Measurements from ENCODE around the gene SDR42E2. TPM values are rescaled to one million over a fixed set of nuclear protein-coding genes. Genes with fewer than 3 reads are reported as not detected.

Gene SDR42E2
- under 1 TPM in 1 of 2 experiments, not detected in 1; 0.11 TPM for total RNA-seq
- 0.92 TPM for polyA plus RNA-seq

GRCh38 chr16:22161999-22162655, at the start of gene SDR42E2:
Gene SDR42E2, plus strand, starts transcription at chr16:22162506. Its CDS starts 3,077 bp downstream, at chr16:22165583.
- H3K27ac ChIP-seq (ENCODE audit: low read depth, low read length): no peak within 1 kb of the TSS

GRCh38 chr16:22116095-22116700, 46.1 kb upstream of the SDR42E2 start:
- no peak overlapping the region for H3K4me3 Mint-ChIP-seq

More at GRCh38 chr16:22161999-22162655, at the start of gene SDR42E2:
- no peaks in the 10 kb centered on the region for H3K4me1 ChIP-seq (ENCODE audit: insufficient read depth, low read length)
- H3K27me3 Mint-ChIP-seq: peaks cover 11 to 25% of the 10 kb centered on the region in 2 donors
- H3K4me1 Mint-ChIP-seq: peaks cover 11 to 12% (median 11%) of the 10 kb centered on the region in 3 donors
- no peaks in the 10 kb centered on the region for H3K9me3 ChIP-seq (ENCODE audit: low read length)
- peak within 1 kb of the TSS; percentile 39 for H3K4me3 ChIP-seq (ENCODE audit: low read length)
- peaks cover 0 to 4% (median 0%) of the 10 kb centered on the region in 3 donors for H3K36me3 Mint-ChIP-seq
- peak within 1 kb of the TSS in 2 of 8 donors; percentile 0 to 5 for H3K27ac Mint-ChIP-seq
- no peaks in the 10 kb centered on the region for H3K36me3 ChIP-seq (ENCODE audit: insufficient read depth, low read length)
- H3K27me3 ChIP-seq (ENCODE audit: insufficient read depth, low read length, poor library complexity, severe bottlenecking): peaks cover 13% of the 10 kb centered on the region
- ChIA-PET CTCF (no interaction called here), POLR2A (no interaction called here)
- H3K4me3 Mint-ChIP-seq: peak within 1 kb of the TSS in 6 of 7 donors; percentile 50 to 68 (median 62)
- H3K9me3 Mint-ChIP-seq: no peaks in the 10 kb centered on the region
- DNase-seq: peak; percentile 17 to 56 (median 32)

GRCh38 chr16:22117609-22118008, 44.7 kb upstream of the SDR42E2 start:
- H3K9me3 Mint-ChIP-seq: no peaks in the 10 kb centered on the region
- H3K4me1 ChIP-seq (ENCODE audit: insufficient read depth, low read length): no peaks in the 10 kb centered on the region
- H3K4me1 Mint-ChIP-seq: no peaks in the 10 kb centered on the region
- CTCF ChIA-PET: no interaction called here
- H3K4me3 Mint-ChIP-seq: no peak overlapping the region
- POLR2A ChIA-PET: no interaction called here
- DNase-seq: no peak
- H3K9me3 ChIP-seq (ENCODE audit: low read length): no peaks in the 10 kb centered on the region
- H3K27ac Mint-ChIP-seq: no peak overlapping the region
- peaks cover 0 to 2% of the 10 kb centered on the region in 2 donors for H3K27me3 Mint-ChIP-seq
- no peak overlapping the region for H3K4me3 ChIP-seq (ENCODE audit: low read length)
- H3K27ac ChIP-seq (ENCODE audit: low read depth, low read length): no peak overlapping the region
- H3K36me3 ChIP-seq (ENCODE audit: insufficient read depth, low read length): no peaks in the 10 kb centered on the region
- H3K27me3 ChIP-seq (ENCODE audit: insufficient read depth, low read length, poor library complexity, severe bottlenecking): no peaks in the 10 kb centered on the region
- no peaks in the 10 kb centered on the region for H3K36me3 Mint-ChIP-seq

More at GRCh38 chr16:22116095-22116700, 46.1 kb upstream of the SDR42E2 start:
- Histone ChIP-seq H3K27ac (ENCODE audit: low read depth, low read length) (no peak overlapping the region), H3K4me1 (ENCODE audit: insufficient read depth, low read length) (no peaks in the 10 kb centered on the region), H3K9me3 (ENCODE audit: low read length) (no peaks in the 10 kb centered on the region), H3K4me3 (ENCODE audit: low read length) (no peak overlapping the region), H3K27me3 (ENCODE audit: insufficient read depth, low read length, poor library complexity, severe bottlenecking) (no peaks in the 10 kb centered on the region), H3K36me3 (ENCODE audit: insufficient read depth, low read length) (no peaks in the 10 kb centered on the region)
- H3K9me3 Mint-ChIP-seq: no peaks in the 10 kb centered on the region
- peaks cover 0 to 5% of the 10 kb centered on the region in 2 donors for H3K27me3 Mint-ChIP-seq
- ChIA-PET POLR2A (no interaction called here), CTCF (no interaction called here)
- no peaks in the 10 kb centered on the region for H3K36me3 Mint-ChIP-seq
- H3K4me1 Mint-ChIP-seq: no peaks in the 10 kb centered on the region
- peak overlapping the region in 3 of 8 donors; percentile 16 to 52 (median 44) for H3K27ac Mint-ChIP-seq
- DNase-seq: no peak

- CTCF ChIA-PET: interaction anchor here (1.0 kb wide), 2 partner anchors 14 to 43 kb away, joined by 3 read pairs; no protein-coding TSS in a partner anchor
- H3K4me1 Mint-ChIP-seq: no peaks in the 10 kb centered on the region
Measured at GRCh38 chr16:22120440-22120839, 41.9 kb upstream of the SDR42E2 start.

GRCh38 chr16:22122239-22122638, 40.1 kb upstream of the SDR42E2 start:
- Histone ChIP-seq H3K27ac (ENCODE audit: low read depth, low read length) (no peak overlapping the region), H3K4me1 (ENCODE audit: insufficient read depth, low read length) (no peaks in the 10 kb centered on the region), H3K27me3 (ENCODE audit: insufficient read depth, low read length, poor library complexity, severe bottlenecking) (no peaks in the 10 kb centered on the region), H3K9me3 (ENCODE audit: low read length) (no peaks in the 10 kb centered on the region), H3K36me3 (ENCODE audit: insufficient read depth, low read length) (no peaks in the 10 kb centered on the region), H3K4me3 (ENCODE audit: low read length) (no peak overlapping the region)
- H3K27ac Mint-ChIP-seq: peak overlapping the region in 1 of 8 donors; percentile 34
- no peak overlapping the region for H3K4me3 Mint-ChIP-seq
- ChIA-PET POLR2A (no interaction called here), CTCF (no interaction called here)
- H3K27me3 Mint-ChIP-seq: peaks cover 0 to 5% of the 10 kb centered on the region in 2 donors
- no peaks in the 10 kb centered on the region for H3K36me3 Mint-ChIP-seq
- no peaks in the 10 kb centered on the region for H3K4me1 Mint-ChIP-seq
- no peak for DNase-seq
- no peaks in the 10 kb centered on the region for H3K9me3 Mint-ChIP-seq

More at GRCh38 chr16:22120440-22120839, 41.9 kb upstream of the SDR42E2 start:
- DNase-seq: no peak
- no peaks in the 10 kb centered on the region for H3K36me3 ChIP-seq (ENCODE audit: insufficient read depth, low read length)
- no peaks in the 10 kb centered on the region for H3K27me3 ChIP-seq (ENCODE audit: insufficient read depth, low read length, poor library complexity, severe bottlenecking)
- H3K4me1 ChIP-seq (ENCODE audit: insufficient read depth, low read length): no peaks in the 10 kb centered on the region
- no peak overlapping the region for H3K4me3 ChIP-seq (ENCODE audit: low read length)
- no peak overlapping the region for H3K4me3 Mint-ChIP-seq
- H3K36me3 Mint-ChIP-seq: no peaks in the 10 kb centered on the region
- H3K9me3 Mint-ChIP-seq: no peaks in the 10 kb centered on the region
- H3K27ac Mint-ChIP-seq: no peak overlapping the region
- POLR2A ChIA-PET: no interaction called here
- no peaks in the 10 kb centered on the region for H3K9me3 ChIP-seq (ENCODE audit: low read length)
- H3K27ac ChIP-seq (ENCODE audit: low read depth, low read length): no peak overlapping the region
- H3K27me3 Mint-ChIP-seq: peaks cover 0 to 2% of the 10 kb centered on the region in 2 donors

- Histone ChIP-seq H3K4me3 (ENCODE audit: low read length) (no peak overlapping the region), H3K4me1 (ENCODE audit: insufficient read depth, low read length) (no peaks in the 10 kb centered on the region), H3K27me3 (ENCODE audit: insufficient read depth, low read length, poor library complexity, severe bottlenecking) (no peaks in the 10 kb centered on the region), H3K27ac (ENCODE audit: low read depth, low read length) (no peak overlapping the region), H3K36me3 (ENCODE audit: insufficient read depth, low read length) (no peaks in the 10 kb centered on the region), H3K9me3 (ENCODE audit: low read length) (no peaks in the 10 kb centered on the region)
- peaks cover 0 to 5% (median 0%) of the 10 kb centered on the region in 3 donors for H3K36me3 Mint-ChIP-seq
- ChIA-PET POLR2A (no interaction called here), CTCF (no interaction called here)
- no peak overlapping the region for H3K4me3 Mint-ChIP-seq
- H3K27me3 Mint-ChIP-seq: peaks cover 5% of the 10 kb centered on the region in 2 donors
- H3K4me1 Mint-ChIP-seq: no peaks in the 10 kb centered on the region
- H3K27ac Mint-ChIP-seq: no peak overlapping the region
- H3K9me3 Mint-ChIP-seq: peaks cover 0 to 3% (median 0%) of the 10 kb centered on the region in 5 donors
- DNase-seq: no peak
Measured at GRCh38 chr16:22123146-22123545, 39.2 kb upstream of the SDR42E2 start.

- no peak for DNase-seq
- Mint-ChIP-seq H3K9me3 (peaks cover 0 to 3% (median 0%) of the 10 kb centered on the region in 5 donors), H3K27ac (no peak overlapping the region), H3K27me3 (peaks cover 5 to 11% of the 10 kb centered on the region in 2 donors), H3K4me1 (no peaks in the 10 kb centered on the region), H3K36me3 (peaks cover 0 to 11% (median 0%) of the 10 kb centered on the region in 3 donors), H3K4me3 (no peak overlapping the region)
- no peak overlapping the region for H3K4me3 ChIP-seq (ENCODE audit: low read length)
- H3K27ac ChIP-seq (ENCODE audit: low read depth, low read length): no peak overlapping the region
- no peaks in the 10 kb centered on the region for H3K9me3 ChIP-seq (ENCODE audit: low read length)
- H3K27me3 ChIP-seq (ENCODE audit: insufficient read depth, low read length, poor library complexity, severe bottlenecking): no peaks in the 10 kb centered on the region
- H3K4me1 ChIP-seq (ENCODE audit: insufficient read depth, low read length): no peaks in the 10 kb centered on the region
- H3K36me3 ChIP-seq (ENCODE audit: insufficient read depth, low read length): no peaks in the 10 kb centered on the region
- CTCF ChIA-PET: no interaction called here
- POLR2A ChIA-PET: no interaction called here
Measured at GRCh38 chr16:22123759-22124490, 38.4 kb upstream of the SDR42E2 start.
